Motor neuron (in vitro differentiated cells): ENCODE results near the gene APC. TPM values are rescaled to one million over a fixed set of nuclear protein-coding genes. Genes with fewer than 3 reads are reported as not detected.
A peak's percentile ranks its signal among the peaks of the same experiment; 100 is the strongest.
"Not testable (repeated sequence)": the region's sequence is repeated elsewhere in the genome, so short reads cannot be mapped to it uniquely, and the experiment has no call there.

ENCODE experiments used
- ATAC-seq, 8 experiments: fragments of 200-7000 bp; cut with Tn5 transposase; replicated peaks in 6 of 8; 2 replicates each; pipeline ENCODE4 v1.8.0; 2021; ENCODE audit warnings: mild to moderate bottlenecking in 8 of 8, moderate library complexity in 8 of 8
- H3K27ac ChIP-seq, 2 donors: fragments of 250-450 bp; sonication (Bioruptor Pico); 2 replicates each; pipeline ENCODE4 v1.9.0; 2021; ENCODE audit warnings: antibody characterized with exemption in 2 of 2, mild to moderate bottlenecking in 2 of 2, moderate library complexity in 1 of 2
- H3K4me1 ChIP-seq, 2 donors: fragments of 250-450 bp; sonication (Bioruptor Pico); replicated peaks in 1 of 2; 2 replicates each; pipeline ENCODE4 v1.6.1; 2021; ENCODE audit warnings: antibody characterized with exemption in 2 of 2, mild to moderate bottlenecking in 2 of 2, moderate library complexity in 1 of 2
- H3K4me3 ChIP-seq, 5 donors: fragments of 250-450 bp; sonication (Bioruptor Pico); 2 replicates each; pipeline ENCODE4 v1.9.0; 2021; ENCODE audit warnings: antibody characterized with exemption in 5 of 5, mild to moderate bottlenecking in 5 of 5, moderate library complexity in 4 of 5
- WGBS, 10 experiments: fragments of 450-650 bp; shearing (Covaris generic); methylation state at CpG; one replicate each; pipeline ENCODE4 v1.0.0; 2022; 5-methylcytosine and 5-hydroxymethylcytosine counted together
- in situ Hi-C, 9 experiments: fragments of 400-800 bp; cut with MboI; loops; one replicate each; pipeline ENCODE4 v1.15.0; 2021; ENCODE audit warnings: low sequenced_read_pairs in 9 of 9, low pct_unique_long_range_greater_than_20kb in 2 of 9; ENCODE audit not compliant: unreplicated experiment in 9 of 9
- total RNA-seq, 8 experiments: library from RNA; unstranded; fragments of 300-600 nt; gene quantifications; 2 replicates each; pipeline versions ENCODE4 v1.2.3 to v1.2.4, GENCODE V29; 2022

The APC gene
- total RNA-seq, 8 experiments from 2014 or later, result 28.6 to 113 (median 53.9) TPM

- 90 to 100% (median 95%) methylated on average over 2 to 3 of the region's 3 CpGs; no CpG with 5 or more reads in 5 of the 10 experiments for WGBS, 10 experiments
- ATAC-seq, result no peak
- H3K27ac ChIP-seq, result no peak overlapping the region
- in situ Hi-C loops, result no loop called here
- H3K4me1 ChIP-seq, result no peaks in the 10 kb centered on the region
- no peak overlapping the region for H3K4me3 ChIP-seq
These were observed 132.3 kb downstream of the APC start for GRCh38 chr5:112869948-112870347.

- 20 to 90% (median 67%) methylated on average over 1 to 3 of the region's 3 CpGs; no CpG with 5 or more reads in 1 of the 10 experiments for WGBS, 10 experiments
- Histone ChIP-seq H3K4me3 (no peak overlapping the region), H3K27ac (no peak overlapping the region), H3K4me1 (no peaks in the 10 kb centered on the region)
- in situ Hi-C loops, result no loop called here
- no peak for ATAC-seq
These were observed 133.3 kb downstream of the APC start for GRCh38 chr5:112870966-112871365.

GRCh38 chr5:112876362-112876761, 138.7 kb downstream of the APC start:
- Histone ChIP-seq H3K27ac (no peak overlapping the region), H3K4me3 (no peak overlapping the region), H3K4me1 (no peaks in the 10 kb centered on the region)
- no peak for ATAC-seq
- in situ Hi-C loops, result no loop called here
- WGBS, 10 experiments, result 21 to 69% (median 59%) methylated on average over 1 to 2 of the region's 2 CpGs; no CpG with 5 or more reads in 2 of the 10 experiments

- in situ Hi-C loops, result no loop called here
- Histone ChIP-seq H3K4me3 (no peak overlapping the region), H3K4me1 (no peaks in the 10 kb centered on the region), H3K27ac (no peak overlapping the region)
- ATAC-seq, result peak in 2 of 8 experiments; percentile 22 to 71
- 17 to 94% (median 72%) methylated on average over 1 to 4 of the region's 4 CpGs for WGBS, 10 experiments
These were observed 140.4 kb downstream of the APC start for GRCh38 chr5:112878101-112878500.

GRCh38 chr5:112878760-112879159, 141.1 kb downstream of the APC start:
- 29 to 100% (median 94%) methylated on average over 1 to 4 of the region's 4 CpGs for WGBS, 10 experiments

GRCh38 chr5:112880219-112880964, 142.7 kb downstream of the APC start:
- Histone ChIP-seq H3K27ac (no peak overlapping the region), H3K4me3 (no peak overlapping the region), H3K4me1 (no peaks in the 10 kb centered on the region)
- ATAC-seq, result no peak
- 94 to 100% (median 100%) methylated on average over 1 to 2 of the region's 2 CpGs; no CpG with 5 or more reads in 3 of the 10 experiments for WGBS, 10 experiments
- in situ Hi-C loops, result no loop called here

More at GRCh38 chr5:112878760-112879159, 141.1 kb downstream of the APC start:
- H3K4me1 ChIP-seq, result no peaks in the 10 kb centered on the region
- no peak overlapping the region for H3K4me3 ChIP-seq
- ATAC-seq, result no peak
- H3K27ac ChIP-seq, result no peak overlapping the region
- in situ Hi-C loops, result no loop called here

GRCh38 chr5:112883192-112883591, 145.5 kb downstream of the APC start:
- H3K4me1 ChIP-seq, result no peaks in the 10 kb centered on the region
- in situ Hi-C loops, result no loop called here
- H3K4me3 ChIP-seq, result no peak overlapping the region
- no peak overlapping the region for H3K27ac ChIP-seq
- no peak for ATAC-seq
- WGBS, 10 experiments, result 67 to 100% (median 87%) methylated on average over 1 to 2 of the region's 2 CpGs; no CpG with 5 or more reads in 2 of the 10 experiments

GRCh38 chr5:112885001-112885400, 147.3 kb downstream of the APC start:
- ATAC-seq, result no peak
- in situ Hi-C loops, result no loop called here
- no peak overlapping the region for H3K27ac ChIP-seq
- WGBS, 10 experiments, result 60 to 100% (median 100%) methylated on average over 1 to 3 of the region's 3 CpGs; no CpG with 5 or more reads in 1 of the 10 experiments
- H3K4me1 ChIP-seq, result no peaks in the 10 kb centered on the region
- no peak overlapping the region for H3K4me3 ChIP-seq

- Histone ChIP-seq H3K4me1 (no peaks in the 10 kb centered on the region), H3K4me3 (no peak overlapping the region), H3K27ac (no peak overlapping the region)
- ATAC-seq, result no peak
- WGBS, 10 experiments, result 57 to 100% (median 95%) methylated on average over 1 to 4 of the region's 4 CpGs; no CpG with 5 or more reads in 5 of the 10 experiments
- in situ Hi-C loops, result no loop called here
These were observed 149.3 kb downstream of the APC start for GRCh38 chr5:112886975-112887374.

GRCh38 chr5:112892066-112892465, 154.4 kb downstream of the APC start:
- H3K27ac ChIP-seq, ATAC-seq, H3K4me1 ChIP-seq, in situ Hi-C loops, H3K4me3 ChIP-seq: not testable (repeated sequence)
- WGBS, 10 experiments, result 39 to 100% (median 93%) methylated on average over 1 to 5 of the region's 8 CpGs; no CpG with 5 or more reads in 1 of the 10 experiments

GRCh38 chr5:112892776-112893175, 155.1 kb downstream of the APC start:
- H3K27ac ChIP-seq, result no peak overlapping the region
- WGBS, 10 experiments, result 80 to 100% (median 92%) methylated on average over 1 to 7 of the region's 13 CpGs; no CpG with 5 or more reads in 4 of the 10 experiments
- in situ Hi-C loops, result no loop called here
- no peaks in the 10 kb centered on the region for H3K4me1 ChIP-seq
- no peak for ATAC-seq
- H3K4me3 ChIP-seq, result no peak overlapping the region

GRCh38 chr5:112895682-112896081, 158.0 kb downstream of the APC start:
- 56 to 100% (median 80%) methylated on average over 1 to 3 of the region's 3 CpGs; no CpG with 5 or more reads in 3 of the 10 experiments for WGBS, 10 experiments
- in situ Hi-C loops, result no loop called here
- Histone ChIP-seq H3K4me1 (no peaks in the 10 kb centered on the region), H3K4me3 (no peak overlapping the region), H3K27ac (no peak overlapping the region)
- no peak for ATAC-seq
